Measurements from ENCODE around the gene MYB.

The MYB gene

GRCh38 chr6:135168766-135169165 is 12.3 kb upstream of the MYB start:
- Histone ChIP-seq H3K27me3 (replicated peaks) (no peaks in the 10 kb centered on the region), H3K27ac (no peak overlapping the region), H3K36me3 (replicated peaks) (no peaks in the 10 kb centered on the region), H3K4me3 (ENCODE audit: low read depth, low read length) (no peak overlapping the region)
- DNase-seq, result no peak
- TF ChIP-seq CTCF (IDR thresholded peaks at IDR 0.05; ENCODE audit: low read depth, low read length, missing control alignments), result no peak
- in situ Hi-C loops (cut with HindIII; ENCODE audit: low pct_ligation_motif_present, low sequenced_read_pairs), result no loop called here

- Histone ChIP-seq H3K36me3 (replicated peaks) (no peaks in the 10 kb centered on the region), H3K27ac (no peak overlapping the region), H3K27me3 (replicated peaks) (no peaks in the 10 kb centered on the region), H3K4me3 (ENCODE audit: low read depth, low read length) (no peak overlapping the region)
- no peak for DNase-seq
- in situ Hi-C loops (cut with HindIII; ENCODE audit: low pct_ligation_motif_present, low sequenced_read_pairs), result no loop called here
- TF ChIP-seq CTCF (IDR thresholded peaks at IDR 0.05; ENCODE audit: low read depth, low read length, missing control alignments), result no peak
These were observed 10.9 kb upstream of the MYB start for GRCh38 chr6:135170238-135170637.

DNA sequence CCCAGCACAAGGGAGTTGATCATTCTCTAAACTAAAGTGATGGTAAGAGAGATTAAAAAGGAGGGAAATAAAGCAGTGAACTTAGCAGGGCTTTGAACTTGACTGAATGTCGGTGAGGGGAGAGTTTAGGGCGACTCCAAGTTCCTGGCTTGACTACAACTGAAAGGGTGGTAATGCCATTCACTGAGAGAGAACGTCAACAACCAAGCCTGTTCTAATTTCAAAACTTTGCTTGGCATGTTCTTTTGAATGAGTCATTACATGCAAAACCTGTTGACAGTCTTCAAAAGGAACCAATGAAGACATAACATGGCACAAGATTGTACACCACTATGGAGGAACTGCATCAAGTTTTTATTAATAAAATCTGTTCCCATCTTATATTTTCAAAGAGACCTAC is 10.3 kb upstream of the MYB start:
- no peak for TF ChIP-seq CTCF (IDR thresholded peaks at IDR 0.05; ENCODE audit: low read depth, low read length, missing control alignments)
- H3K27ac ChIP-seq, result no peak overlapping the region
- in situ Hi-C loops (cut with HindIII; ENCODE audit: low pct_ligation_motif_present, low sequenced_read_pairs), result no loop called here
- H3K36me3 ChIP-seq (replicated peaks), result no peaks in the 10 kb centered on the region
- no peaks in the 10 kb centered on the region for H3K27me3 ChIP-seq (replicated peaks)
- H3K4me3 ChIP-seq (ENCODE audit: low read depth, low read length), result no peak overlapping the region
- DNase-seq, result no peak

- in situ Hi-C loops (cut with HindIII; ENCODE audit: low pct_ligation_motif_present, low sequenced_read_pairs), result no loop called here
- H3K36me3 ChIP-seq (replicated peaks), result no peaks in the 10 kb centered on the region
- H3K27ac ChIP-seq, result no peak overlapping the region
- no peaks in the 10 kb centered on the region for H3K27me3 ChIP-seq (replicated peaks)
- no peak for DNase-seq
- H3K4me3 ChIP-seq (ENCODE audit: low read depth, low read length), result no peak overlapping the region
- TF ChIP-seq CTCF (IDR thresholded peaks at IDR 0.05; ENCODE audit: low read depth, low read length, missing control alignments), result no peak
These were observed 7.7 kb upstream of the MYB start for GRCh38 chr6:135173242-135173988.

GRCh38 chr6:135173989-135174484 is 7.1 kb upstream of the MYB start:
- DNase-seq, result no peak
- Histone ChIP-seq H3K27ac (no peak overlapping the region), H3K36me3 (replicated peaks) (no peaks in the 10 kb centered on the region), H3K27me3 (replicated peaks) (no peaks in the 10 kb centered on the region), H3K4me3 (ENCODE audit: low read depth, low read length) (no peak overlapping the region)
- TF ChIP-seq CTCF (IDR thresholded peaks at IDR 0.05; ENCODE audit: low read depth, low read length, missing control alignments), result no peak
- in situ Hi-C loops (cut with HindIII; ENCODE audit: low pct_ligation_motif_present, low sequenced_read_pairs), result no loop called here

DNA sequence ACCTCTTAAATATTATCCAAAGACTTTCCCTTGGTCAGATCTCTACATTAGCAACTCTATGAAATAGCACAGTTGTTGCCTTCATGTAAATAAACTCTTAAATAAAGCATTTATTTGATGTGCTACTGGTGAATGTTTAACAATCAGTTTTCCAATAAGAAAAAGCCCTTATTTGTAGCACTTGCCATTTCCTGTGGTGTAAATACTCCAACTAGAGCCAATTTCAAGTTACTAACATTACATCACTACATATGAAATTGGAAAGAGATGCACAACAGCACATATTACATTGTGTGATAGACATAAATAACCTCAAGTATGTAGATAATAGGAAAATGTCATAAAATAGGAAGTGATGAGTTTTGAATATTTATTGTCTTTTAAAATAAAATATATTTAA is 5.0 kb upstream of the MYB start:
- in situ Hi-C loops (cut with HindIII; ENCODE audit: low pct_ligation_motif_present, low sequenced_read_pairs), result no loop called here
- DNase-seq, result no peak
- TF ChIP-seq CTCF (IDR thresholded peaks at IDR 0.05; ENCODE audit: low read depth, low read length, missing control alignments), result no peak
- no peak overlapping the region for H3K27ac ChIP-seq
- H3K27me3 ChIP-seq (replicated peaks), result no peaks in the 10 kb centered on the region
- no peak overlapping the region for H3K4me3 ChIP-seq (ENCODE audit: low read depth, low read length)
- no peaks in the 10 kb centered on the region for H3K36me3 ChIP-seq (replicated peaks)
